Activated B cell treated with CpG ODN at 0.5 μM for 24 hours (primary cell): Measurements from ENCODE around the gene CFAP410. TPM values are rescaled to one million over a fixed set of nuclear protein-coding genes. Genes with fewer than 3 reads are reported as not detected.

ENCODE experiments used
- ATAC-seq: fragments of 200-7000 bp; cut with Tn5 transposase; one replicate; pipeline ENCODE4 v1.10.0; 2021; ENCODE audit warnings: low read depth, mild to moderate bottlenecking, moderate library complexity
- CTCF ChIA-PET: fragments of 350-600 bp; sonication (Branson Sonifier 250); formaldehyde crosslinking; loops from one replicate; lab custom pipeline; 2021; ENCODE audit warnings: antibody characterized with exemption; lab: Charles Lee
- POLR2A ChIA-PET: fragments of 350-600 bp; sonication (Branson Sonifier 250); formaldehyde crosslinking; loops from one replicate; lab custom pipeline; 2021; ENCODE audit warnings: antibody characterized with exemption; lab: Charles Lee
- DNase-seq: peaks from one replicate; pipeline ENCODE4 v3.0.0; 2022
- H3K27ac Mint-ChIP-seq: one replicate; pipeline ENCODE4 v1.8.0; 2020; ENCODE audit warnings: mixed read lengths
- H3K27me3 Mint-ChIP-seq: one replicate; pipeline ENCODE4 v1.8.0; 2021; ENCODE audit warnings: mixed read lengths
- H3K36me3 Mint-ChIP-seq: one replicate; pipeline ENCODE4 v1.8.0; 2021; ENCODE audit warnings: low read depth, mixed read lengths
- H3K4me1 Mint-ChIP-seq: one replicate; pipeline ENCODE4 v1.8.0; 2021; ENCODE audit warnings: mixed read lengths
- H3K4me3 Mint-ChIP-seq: one replicate; pipeline ENCODE4 v1.8.0; 2020; ENCODE audit warnings: mild to moderate bottlenecking, mixed read lengths
- H3K9me3 Mint-ChIP-seq: one replicate; pipeline ENCODE4 v1.8.0; 2020; ENCODE audit warnings: mixed read lengths
- CTCF ChIP-seq: fragments of 200-600 bp; IDR thresholded peaks from one replicate; pipeline ENCODE4 v1.8.0; 2022; ENCODE audit warnings: antibody characterized with exemption, mild to moderate bottlenecking
- intact Hi-C: fragments of 100-400 bp; cut with micrococcal nuclease; formaldehyde crosslinking; loops from one replicate; pipeline ENCODE4 v1.15.1; 2024
- total RNA-seq: library from RNA; stranded (reverse); gene quantifications from 2 replicates; pipeline ENCODE4 v1.2.3, GENCODE V29; 2022

Gene CFAP410
- total RNA-seq, 1 donor from 2014 or later, result 62.3 TPM

GRCh38 chr21:44368711-44369446 lies 29.7 kb upstream of the CFAP410 start:
- Mint-ChIP-seq H3K4me3 (no peak overlapping the region), H3K4me1 (peaks cover 2% of the 10 kb centered on the region), H3K27ac (no peak overlapping the region), H3K27me3 (no peaks in the 10 kb centered on the region), H3K36me3 (no peaks in the 10 kb centered on the region), H3K9me3 (no peaks in the 10 kb centered on the region)
- DNase-seq (no peak), ATAC-seq (no peak)
- TF ChIP-seq CTCF, result no peak
- POLR2A ChIA-PET, result no interaction called here
- intact Hi-C loops, result no loop called here
- CTCF ChIA-PET, result no interaction called here

GRCh38 chr21:44366586-44367211 lies 27.5 kb upstream of the CFAP410 start:
- ATAC-seq (no peak), DNase-seq (no peak)
- intact Hi-C loops, result no loop called here
- Mint-ChIP-seq H3K27me3 (no peaks in the 10 kb centered on the region), H3K4me1 (peaks cover 2% of the 10 kb centered on the region), H3K36me3 (no peaks in the 10 kb centered on the region), H3K27ac (no peak overlapping the region), H3K4me3 (no peak overlapping the region), H3K9me3 (peaks cover 8% of the 10 kb centered on the region)
- ChIA-PET CTCF (no interaction called here), POLR2A (no interaction called here)
- no peak for TF ChIP-seq CTCF

- POLR2A ChIA-PET, result interaction anchor here (0.6 kb wide), 1 partner anchor 89 kb away, joined by 7 read pairs; the partner anchor contains the start of gene LRRC3
- H3K36me3 Mint-ChIP-seq, result no peaks in the 10 kb centered on the region
- H3K27me3 Mint-ChIP-seq, result no peaks in the 10 kb centered on the region
- no peak overlapping the region for H3K27ac Mint-ChIP-seq
- H3K4me3 Mint-ChIP-seq, result no peak overlapping the region
- no peak for TF ChIP-seq CTCF
- no peak for DNase-seq
- peaks cover 2% of the 10 kb centered on the region for H3K4me1 Mint-ChIP-seq
- intact Hi-C loops, result no loop called here
- ATAC-seq, result no peak
- CTCF ChIA-PET, result no interaction called here
- peaks cover 8% of the 10 kb centered on the region for H3K9me3 Mint-ChIP-seq
These were observed 26.9 kb upstream of the CFAP410 start for GRCh38 chr21:44365967-44366585.

GRCh38 chr21:44365251-44365966 lies 26.2 kb upstream of the CFAP410 start:
- intact Hi-C loops, result no loop called here
- no peak for ATAC-seq
- Mint-ChIP-seq H3K4me1 (peaks cover 3% of the 10 kb centered on the region), H3K4me3 (no peak overlapping the region), H3K27me3 (no peaks in the 10 kb centered on the region), H3K36me3 (no peaks in the 10 kb centered on the region), H3K9me3 (peaks cover 8% of the 10 kb centered on the region), H3K27ac (no peak overlapping the region)
- POLR2A ChIA-PET, result interaction anchor here (0.6 kb wide), 1 partner anchor 90 kb away, joined by 7 read pairs; the partner anchor contains the start of gene LRRC3
- no peak for TF ChIP-seq CTCF
- CTCF ChIA-PET, result no interaction called here
- DNase-seq, result no peak
